Activated CD8-positive, alpha-beta memory T cell treated with anti-CD3 and anti-CD28 coated beads for 36 hours (primary cell): ENCODE data around the gene ARFGAP1. TPM values are rescaled to one million over a fixed set of nuclear protein-coding genes. Genes with fewer than 3 reads are reported as not detected.

Source experiments
- CTCF ChIA-PET: fragments of 350-600 bp; sonication (Branson Sonifier 250); formaldehyde crosslinking; loops from one replicate; lab custom pipeline; 2021; ENCODE audit warnings: antibody characterized with exemption; lab: Charles Lee
- POLR2A ChIA-PET: fragments of 350-600 bp; sonication (Branson Sonifier 250); formaldehyde crosslinking; loops from one replicate; lab custom pipeline; 2021; ENCODE audit warnings: antibody characterized with exemption; lab: Charles Lee
- total RNA-seq, 2 experiments: library from RNA; stranded (reverse); gene quantifications; one replicate each; pipeline ENCODE4 v1.2.3, GENCODE V29; 2021

ARFGAP1 gene
- 10 to 100 TPM; 74.9 to 77.8 TPM for total RNA-seq

DNA sequence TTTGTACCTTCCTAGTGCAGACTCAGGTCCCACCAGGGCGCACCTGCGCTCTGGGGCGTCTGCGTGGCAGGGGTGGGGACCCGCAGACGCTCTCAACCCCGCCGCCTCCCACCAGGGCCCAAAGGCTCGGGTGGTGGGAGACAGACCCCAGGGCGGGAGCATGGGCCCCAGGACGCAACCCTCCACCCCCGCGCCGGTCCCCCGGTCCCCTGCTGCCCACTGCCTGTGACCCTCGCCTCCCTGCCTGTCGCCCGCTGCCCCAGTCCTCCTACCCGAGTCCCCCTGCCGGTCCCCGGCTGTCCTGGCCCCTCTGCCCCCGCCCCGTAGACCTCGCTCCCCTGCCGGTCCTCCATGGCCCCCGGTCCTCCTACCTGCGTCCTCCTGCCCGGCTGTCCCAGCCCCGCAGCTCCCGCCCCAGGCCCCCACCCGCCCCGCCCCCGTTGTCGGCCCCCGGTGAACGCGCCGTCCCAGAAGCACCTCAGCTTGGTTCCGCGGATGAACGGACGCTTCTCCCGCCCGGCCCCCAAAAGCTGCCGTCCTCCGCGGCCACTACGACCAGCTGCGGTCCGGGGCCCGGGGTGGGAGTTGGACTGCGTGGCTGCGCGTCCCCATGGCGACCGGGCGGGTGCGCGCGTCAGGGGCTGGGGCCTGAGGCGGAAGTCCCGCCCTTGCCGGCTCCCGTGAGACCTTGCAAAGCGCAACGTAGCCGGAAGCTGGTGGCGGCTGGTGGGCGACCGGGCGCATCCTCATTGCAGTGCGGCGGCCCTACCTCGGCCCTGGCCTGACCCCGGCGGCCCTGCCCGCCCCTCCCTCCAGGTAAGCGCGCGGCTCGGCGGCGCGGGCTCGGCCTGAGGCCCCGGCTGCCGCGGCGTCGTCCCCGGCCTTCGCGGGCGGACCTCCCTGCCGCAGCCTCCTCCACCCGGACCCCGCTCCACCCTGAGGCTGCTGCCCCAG lies at the start of gene ARFGAP1:
TSS of gene ARFGAP1 (plus strand) at position 709 of the 954 bp plus-strand sequence. CDS start 2,768 bp downstream, outside the sequence.
- POLR2A ChIA-PET: interaction anchor here (0.6 to 1.0 kb wide), 2 partner anchors 12 to 623 kb away, joined by 3 to 5 read pairs; no protein-coding TSS in a partner anchor

GRCh38 chr20:63223121-63223825 lies 49.3 kb upstream of the ARFGAP1 start:
- ChIA-PET POLR2A (no interaction called here), CTCF (interaction anchor here (0.9 to 3.7 kb wide), 18 partner anchors 8 to 167 kb away, joined by 3 to 26 read pairs (median 5); partner anchors contain the start of genes ARFGAP1, BIRC7 and COL20A1)

More for the DNA sequence above, at the start of gene ARFGAP1:
- CTCF ChIA-PET: interaction anchor here (2.1 to 2.2 kb wide), 2 partner anchors 19 to 49 kb away, joined by 4 to 8 read pairs; no protein-coding TSS in a partner anchor

GRCh38 chr20:63223826-63224207 lies 48.8 kb upstream of the ARFGAP1 start:
- CTCF ChIA-PET: interaction anchor here (0.9 to 3.7 kb wide), 16 partner anchors 9 to 167 kb away, joined by 3 to 26 read pairs (median 6); partner anchors contain the start of genes ARFGAP1, BIRC7 and COL20A1
- POLR2A ChIA-PET: no interaction called here

DNA sequence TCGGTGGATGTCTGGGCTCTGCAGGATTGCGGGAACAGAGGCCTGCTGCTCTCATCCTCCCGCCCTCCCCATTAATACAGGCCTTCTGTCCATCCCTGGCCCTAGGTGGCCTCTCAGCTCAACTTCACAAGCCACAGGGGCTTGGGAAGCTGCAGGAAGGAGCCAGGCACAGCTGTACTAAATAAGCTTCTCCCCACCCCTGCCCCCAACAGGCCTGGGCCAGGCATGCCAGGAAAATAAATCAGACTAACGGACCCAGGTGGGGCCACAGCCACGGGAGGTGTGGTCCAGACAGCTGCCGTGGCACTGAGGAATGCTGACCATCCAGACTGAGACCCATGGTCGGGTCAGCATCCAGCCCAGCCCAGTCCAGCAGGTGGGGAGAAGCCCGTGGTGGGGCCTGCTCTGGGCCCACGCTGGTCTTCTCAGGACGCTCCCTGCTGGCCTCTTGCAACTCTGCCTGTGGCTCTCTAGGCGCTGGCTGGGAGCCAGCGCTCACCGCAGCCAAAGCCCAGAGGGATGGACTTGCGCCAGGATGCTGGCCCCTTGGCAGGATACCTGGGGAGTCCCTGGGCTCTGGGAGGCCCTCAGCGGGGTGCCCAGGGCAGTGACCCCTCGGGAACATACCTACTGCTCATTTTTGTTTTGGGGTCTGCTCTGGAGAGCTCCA lies 48.1 kb upstream of the ARFGAP1 start:
- ChIA-PET POLR2A (no interaction called here), CTCF (interaction anchor here (1.2 to 3.7 kb wide), 9 partner anchors 10 to 168 kb away, joined by 3 to 26 read pairs (median 6); partner anchors contain the start of gene BIRC7)

DNA sequence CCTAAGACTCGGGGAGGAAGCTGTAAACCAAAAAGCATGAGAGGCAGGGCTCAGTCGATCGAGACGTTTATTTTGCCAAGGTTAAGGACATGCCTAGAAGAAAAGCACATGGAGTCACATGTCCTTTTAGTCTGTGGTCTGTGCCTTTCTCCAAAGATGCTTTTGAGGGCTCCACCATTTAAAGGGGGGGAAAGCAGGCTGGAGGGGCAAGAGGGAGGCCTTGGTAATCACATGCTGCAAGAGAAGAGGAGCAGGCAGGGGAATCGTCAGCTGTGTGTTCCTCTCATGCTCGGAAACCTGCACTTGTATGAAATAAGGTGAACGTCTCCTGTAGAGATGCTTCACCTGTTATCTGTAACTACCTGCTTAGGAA lies 47.5 kb upstream of the ARFGAP1 start:
- ChIA-PET POLR2A (no interaction called here), CTCF (interaction anchor here (3.4 to 3.7 kb wide), 2 partner anchors 10 to 157 kb away, joined by 22 to 26 read pairs; partner anchors contain the start of gene BIRC7)

- ChIA-PET POLR2A (no interaction called here), CTCF (interaction anchor here (3.7 kb wide), 1 partner anchor 155 kb away, joined by 22 read pairs; no protein-coding TSS in a partner anchor)
Measured at GRCh38 chr20:63226042-63226943, 46.3 kb upstream of the ARFGAP1 start.

DNA sequence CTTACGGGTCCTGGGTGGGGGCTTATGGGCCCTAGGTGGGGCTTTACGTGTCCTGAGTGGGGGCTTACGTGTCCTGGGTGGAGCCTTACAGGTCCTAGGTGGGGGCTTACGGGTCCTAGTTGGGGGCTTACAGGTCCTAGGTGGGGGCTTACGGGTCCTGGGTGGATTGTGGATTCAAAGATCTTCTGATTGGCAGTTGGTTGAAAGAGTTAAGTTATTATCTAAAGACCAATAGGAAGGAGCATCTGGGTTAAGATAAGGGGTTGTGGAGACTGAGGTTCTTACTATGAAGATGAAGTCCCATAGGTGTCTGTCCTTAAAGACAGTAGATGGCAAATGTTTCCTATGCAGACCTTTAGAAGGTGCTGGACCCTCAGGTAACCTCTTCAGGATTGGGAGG lies 45.4 kb upstream of the ARFGAP1 start:
- POLR2A ChIA-PET: no interaction called here
- CTCF ChIA-PET: interaction anchor here (0.7 kb wide), 1 partner anchor 166 kb away, joined by 4 read pairs; no protein-coding TSS in a partner anchor

GRCh38 chr20:63228806-63229205 lies 43.8 kb upstream of the ARFGAP1 start:
- CTCF ChIA-PET: interaction anchor here (0.6 kb wide), 1 partner anchor 832 kb away, joined by 4 read pairs; no protein-coding TSS in a partner anchor
- POLR2A ChIA-PET: no interaction called here

- POLR2A ChIA-PET: no interaction called here
Measured at GRCh38 chr20:63230800-63231268, 41.8 kb upstream of the ARFGAP1 start.

DNA sequence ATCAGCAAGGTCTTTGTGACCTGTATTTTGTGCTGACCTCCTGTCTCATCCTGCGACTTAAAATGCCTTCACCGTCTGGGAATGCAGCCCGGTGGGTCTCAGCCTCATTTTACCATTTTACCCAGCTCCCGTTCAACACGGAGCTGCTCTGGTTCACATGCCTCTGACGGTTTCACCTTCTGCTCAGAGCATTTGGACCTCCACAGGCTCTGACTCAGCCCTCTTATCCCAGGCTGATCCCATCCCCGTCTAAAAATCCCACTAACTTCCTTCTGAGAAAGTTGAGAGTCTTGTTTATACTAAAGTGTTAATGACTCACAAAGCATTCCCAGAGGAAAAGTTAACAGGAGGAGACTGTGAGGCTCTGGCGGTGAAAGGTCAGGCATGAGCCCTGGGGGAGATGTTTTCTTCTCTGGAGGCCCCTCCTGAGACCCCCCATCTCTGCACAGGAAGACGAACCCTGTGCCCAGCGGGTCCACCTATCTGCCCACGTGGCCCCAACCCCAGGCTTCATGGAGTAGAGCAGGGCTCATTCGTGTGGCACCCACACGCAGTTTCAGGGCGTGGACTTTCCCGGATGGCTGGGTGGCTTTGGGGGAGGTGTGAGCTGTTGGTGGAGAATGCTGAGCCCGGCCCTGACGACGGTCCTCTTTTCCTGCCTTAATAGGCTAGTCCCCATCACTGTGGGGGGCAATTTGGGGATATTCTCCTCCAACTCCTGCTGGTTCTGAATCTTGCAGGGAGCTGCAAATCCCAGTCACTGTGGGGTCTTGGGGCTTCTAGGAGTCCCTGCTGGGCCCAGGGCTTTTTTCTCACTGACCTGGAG lies 40.2 kb upstream of the ARFGAP1 start:
- ChIA-PET CTCF (interaction anchor here (3.9 kb wide), 1 partner anchor 9 kb away, joined by 26 read pairs; no protein-coding TSS in a partner anchor), POLR2A (no interaction called here)

More at GRCh38 chr20:63230800-63231268, 41.8 kb upstream of the ARFGAP1 start:
- CTCF ChIA-PET: interaction anchor here (1.0 kb wide), 1 partner anchor 15 kb away, joined by 3 read pairs; no protein-coding TSS in a partner anchor

- CTCF ChIA-PET: interaction anchor here (3.9 kb wide), 1 partner anchor 9 kb away, joined by 26 read pairs; no protein-coding TSS in a partner anchor
- POLR2A ChIA-PET: no interaction called here
Measured at GRCh38 chr20:63233061-63233344, 39.6 kb upstream of the ARFGAP1 start.

- ChIA-PET POLR2A (no interaction called here), CTCF (interaction anchor here (3.9 kb wide), 1 partner anchor 10 kb away, joined by 26 read pairs; no protein-coding TSS in a partner anchor)
Measured at GRCh38 chr20:63233924-63234323, 38.7 kb upstream of the ARFGAP1 start.

DNA sequence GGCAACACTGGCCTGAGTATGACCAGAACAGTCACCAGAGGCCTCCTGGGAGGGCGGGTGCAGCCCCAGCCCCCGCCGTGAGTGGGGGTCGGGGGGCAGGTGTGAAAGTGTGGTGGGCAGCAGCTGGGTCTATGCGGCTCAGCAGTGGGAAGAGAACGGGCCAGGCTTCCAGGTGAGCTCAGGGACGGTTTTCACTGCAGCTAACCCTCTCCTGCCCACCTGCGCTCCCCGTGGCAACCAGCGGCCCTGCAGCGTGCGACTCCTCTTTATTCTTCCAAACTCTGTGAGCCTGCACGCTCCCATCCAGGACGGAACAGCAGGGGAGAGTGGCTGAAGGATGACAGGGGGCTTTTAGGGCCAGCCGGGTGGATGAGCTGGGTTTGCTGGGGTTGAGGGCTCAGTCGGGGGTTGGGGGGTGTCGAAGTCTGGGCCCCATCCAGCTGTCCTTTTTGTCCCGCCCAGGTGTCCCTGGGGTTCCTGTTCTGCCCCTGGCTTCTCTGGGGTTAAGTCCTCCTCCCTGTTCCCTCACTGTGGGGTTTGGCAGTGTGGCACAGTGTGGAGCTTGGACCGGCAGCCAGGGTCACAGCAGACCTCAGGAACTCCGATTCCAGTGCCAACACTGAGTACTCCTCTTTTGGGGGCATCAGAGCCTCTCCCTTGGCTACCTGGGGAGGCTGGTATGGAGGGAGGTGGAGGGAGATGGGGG lies 37.8 kb upstream of the ARFGAP1 start:
- CTCF ChIA-PET: interaction anchor here (1.0 to 3.9 kb wide), 2 partner anchors 10 to 11 kb away, joined by 3 to 26 read pairs; no protein-coding TSS in a partner anchor
- POLR2A ChIA-PET: no interaction called here

DNA sequence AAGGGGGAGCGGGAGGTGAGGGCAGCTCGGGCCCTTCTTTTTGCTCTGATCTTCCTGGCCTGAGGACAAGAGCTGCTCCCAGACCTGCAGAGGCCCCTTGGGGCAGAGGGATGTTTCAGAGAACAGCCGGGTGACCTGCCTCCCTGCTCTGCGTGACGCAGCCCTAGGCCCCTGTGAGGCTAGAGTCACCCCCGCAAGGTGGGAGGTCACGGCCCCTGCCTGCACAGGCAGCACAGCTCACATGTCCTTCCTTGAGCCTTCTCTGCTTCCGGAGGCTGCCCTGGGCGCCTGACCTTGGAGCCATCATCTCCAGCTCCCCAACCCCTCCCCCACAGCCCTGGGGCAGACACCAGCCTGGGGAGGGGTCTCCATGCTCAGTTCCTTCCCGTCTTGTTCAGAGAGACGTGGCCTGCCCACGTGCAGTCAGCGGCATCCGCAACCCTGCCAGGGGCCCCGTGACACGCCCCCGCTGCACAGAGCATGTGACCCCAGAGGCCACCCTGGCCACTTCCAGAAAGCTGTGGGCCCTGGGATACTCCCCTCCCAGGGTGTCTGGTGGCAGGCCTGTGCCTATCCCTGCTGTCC lies 37.1 kb upstream of the ARFGAP1 start, which contains the start of gene BIRC7:
TSS of gene BIRC7 (plus strand) at position 507 of the 585 bp plus-strand sequence. CDS start 192 bp downstream, outside the sequence.
- CTCF ChIA-PET: interaction anchor here (0.7 to 3.9 kb wide), 2 partner anchors 12 to 56 kb away, joined by 3 to 26 read pairs; no protein-coding TSS in a partner anchor
- POLR2A ChIA-PET: no interaction called here

- ChIA-PET POLR2A (no interaction called here), CTCF (interaction anchor here (0.7 to 3.9 kb wide), 2 partner anchors 12 to 57 kb away, joined by 3 to 26 read pairs; no protein-coding TSS in a partner anchor)
Measured at GRCh38 chr20:63236116-63236837, 36.3 kb upstream of the ARFGAP1 start.
